ENCODE data around the gene GHR. TPM values are rescaled to one million over a fixed set of nuclear protein-coding genes. Genes with fewer than 3 reads are reported as not detected.
"Not testable (repeated sequence)": the region's sequence is repeated elsewhere in the genome, so short reads cannot be mapped to it uniquely, and the experiment has no call there.

The GHR gene
- total and polyA plus RNA-seq, 4 donors, result 2.9 to 17.1 (median 8.6) TPM

DNA sequence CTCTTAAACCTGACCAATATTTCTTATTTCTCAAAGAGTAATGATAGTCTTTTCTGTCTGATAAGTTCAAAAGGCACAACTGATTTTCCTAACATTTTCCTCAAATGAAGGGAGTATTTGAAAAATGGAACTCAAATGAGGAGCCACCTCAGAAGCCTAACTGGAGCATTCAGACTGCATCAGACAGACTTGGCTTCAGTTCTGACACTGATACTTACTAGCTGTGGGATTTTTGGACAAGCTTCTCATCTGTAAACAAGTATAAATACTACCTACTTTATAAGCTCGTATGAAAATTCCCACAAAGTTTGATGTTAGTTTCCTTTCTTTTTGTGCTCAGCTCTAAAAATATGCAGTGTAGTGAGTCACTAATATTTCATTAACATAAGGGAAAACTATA is 225.7 kb downstream of the GHR start:
- intact Hi-C loops (cut with DNase I), result no loop called here
- Histone ChIP-seq H3K36me3 (ENCODE audit: control insufficient read depth in 1 of 2, insufficient read depth in 2 of 2, low read length in 1 of 2) (no peaks in the 10 kb centered on the region), H3K4me3 (ENCODE audit: low read length in 2 of 2) (no peak overlapping the region), H3K27ac (ENCODE audit: low read depth in 1 of 2, low read length in 2 of 2) (no peak overlapping the region), H3K9me3 (ENCODE audit: control insufficient read depth, low read length) (no peaks in the 10 kb centered on the region), H3K4me1 (ENCODE audit: control insufficient read depth in 1 of 2, insufficient read depth in 2 of 2, low read length in 2 of 2) (no peaks in the 10 kb centered on the region), H3K27me3 (ENCODE audit: control insufficient read depth in 1 of 2, insufficient read depth in 2 of 2, low read length in 1 of 2) (no peaks in the 10 kb centered on the region)
- ATAC-seq (ENCODE audit: low FRiP score), result no peak
- 20 to 23% methylated on average over 1 of the region's 1 CpG for WGBS, 2 donors
- DNase-seq, result no peak

DNA sequence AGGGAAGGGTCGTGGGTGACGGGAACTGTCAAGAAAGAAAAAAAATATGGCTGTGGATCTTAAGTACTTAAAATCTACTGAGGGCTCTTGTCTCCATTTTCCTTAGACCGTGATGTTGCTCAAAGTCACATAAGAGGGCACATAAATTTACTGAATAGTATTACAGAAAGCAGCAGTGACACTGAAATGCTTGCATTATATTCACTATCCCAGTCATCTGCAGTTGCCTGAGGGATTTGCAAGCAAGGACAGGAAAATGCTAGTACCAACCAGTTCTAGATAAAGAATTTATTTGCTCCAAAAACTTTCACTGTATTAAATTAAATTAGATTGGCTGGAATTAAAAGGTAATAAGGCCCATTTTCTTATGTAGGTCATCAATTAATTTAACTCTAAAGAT is 226.8 kb downstream of the GHR start:
- Histone ChIP-seq H3K4me3 (ENCODE audit: low read length in 2 of 2) (no peak overlapping the region), H3K27ac (ENCODE audit: low read depth in 1 of 2, low read length in 2 of 2) (no peak overlapping the region), H3K36me3 (ENCODE audit: control insufficient read depth in 1 of 2, insufficient read depth in 2 of 2, low read length in 1 of 2) (no peaks in the 10 kb centered on the region), H3K9me3 (ENCODE audit: control insufficient read depth, low read length) (no peaks in the 10 kb centered on the region), H3K4me1 (ENCODE audit: control insufficient read depth in 1 of 2, insufficient read depth in 2 of 2, low read length in 2 of 2) (peaks cover 0 to 3% of the 10 kb centered on the region in 2 donors), H3K27me3 (ENCODE audit: control insufficient read depth in 1 of 2, insufficient read depth in 2 of 2, low read length in 1 of 2) (no peaks in the 10 kb centered on the region)
- WGBS, 2 donors, result 94% methylated on average over 3 of the region's 3 CpGs
- ATAC-seq (ENCODE audit: low FRiP score) (no peak), DNase-seq (no peak)
- intact Hi-C loops (cut with DNase I), result no loop called here

DNA sequence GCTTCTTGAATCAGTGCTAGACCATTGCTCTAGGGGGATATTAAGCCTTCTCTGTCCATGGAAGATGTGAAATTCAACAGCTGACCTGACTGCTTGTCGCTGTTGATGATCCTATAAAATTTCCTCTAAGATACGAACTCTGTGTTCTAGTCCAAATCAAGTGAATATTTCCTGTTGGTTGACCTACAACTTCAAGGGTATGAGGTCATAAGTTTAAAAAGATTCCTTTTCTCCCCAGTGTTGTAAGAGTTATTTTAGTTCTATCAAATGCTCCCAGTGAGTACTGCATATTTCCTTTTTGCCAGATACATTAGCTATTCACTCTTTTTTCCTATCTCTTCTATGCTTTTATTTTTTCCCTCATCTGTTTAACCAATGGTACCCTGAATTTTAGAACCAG is 230.5 kb downstream of the GHR start:
- ATAC-seq (ENCODE audit: low FRiP score) (no peak), DNase-seq (no peak)
- Histone ChIP-seq H3K27ac (ENCODE audit: low read depth in 1 of 2, low read length in 2 of 2) (no peak overlapping the region), H3K36me3 (ENCODE audit: control insufficient read depth in 1 of 2, insufficient read depth in 2 of 2, low read length in 1 of 2) (no peaks in the 10 kb centered on the region), H3K4me3 (ENCODE audit: low read length in 2 of 2) (no peak overlapping the region), H3K4me1 (ENCODE audit: control insufficient read depth in 1 of 2, insufficient read depth in 2 of 2, low read length in 2 of 2) (peaks cover 0 to 3% of the 10 kb centered on the region in 2 donors), H3K9me3 (ENCODE audit: control insufficient read depth, low read length) (no peaks in the 10 kb centered on the region), H3K27me3 (ENCODE audit: control insufficient read depth in 1 of 2, insufficient read depth in 2 of 2, low read length in 1 of 2) (no peaks in the 10 kb centered on the region)
- 68 to 76% methylated on average over 2 of the region's 2 CpGs for WGBS, 2 donors
- intact Hi-C loops (cut with DNase I), result no loop called here

DNA sequence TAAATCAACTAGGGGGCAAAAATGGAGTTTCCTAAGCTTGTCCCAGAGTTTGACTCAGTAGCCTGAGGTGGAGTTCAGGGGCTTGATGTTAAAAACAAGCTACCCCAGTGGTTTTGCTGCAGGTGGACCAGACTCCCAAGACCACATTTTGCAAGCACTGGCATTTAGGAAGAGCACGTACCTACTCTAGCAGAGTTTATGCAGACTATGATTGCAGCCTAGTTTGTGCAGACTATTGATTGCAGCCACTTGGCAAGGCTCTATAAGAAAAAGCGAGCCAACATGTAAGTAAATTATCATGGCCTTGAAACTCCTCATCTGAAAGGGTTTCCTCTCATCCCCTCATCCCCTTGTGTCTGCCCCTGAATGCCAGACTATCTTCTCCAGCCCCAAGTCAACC is 231.4 kb downstream of the GHR start:
- DNase-seq, result no peak
- ATAC-seq (ENCODE audit: low FRiP score), result no peak
- Histone ChIP-seq H3K27me3 (ENCODE audit: control insufficient read depth in 1 of 2, insufficient read depth in 2 of 2, low read length in 1 of 2) (no peaks in the 10 kb centered on the region), H3K9me3 (ENCODE audit: control insufficient read depth, low read length) (no peaks in the 10 kb centered on the region), H3K4me1 (ENCODE audit: control insufficient read depth in 1 of 2, insufficient read depth in 2 of 2, low read length in 2 of 2) (peaks cover 0 to 3% of the 10 kb centered on the region in 2 donors), H3K27ac (ENCODE audit: low read depth in 1 of 2, low read length in 2 of 2) (no peak overlapping the region), H3K4me3 (ENCODE audit: low read length in 2 of 2) (no peak overlapping the region), H3K36me3 (ENCODE audit: control insufficient read depth in 1 of 2, insufficient read depth in 2 of 2, low read length in 1 of 2) (no peaks in the 10 kb centered on the region)
- 95 to 98% methylated on average over 2 of the region's 2 CpGs for WGBS, 2 donors
- intact Hi-C loops (cut with DNase I), result loop anchor here in 1 of 2 donors (5.0 kb wide), 1 partner anchor 232 kb away; the partner anchor contains the start of gene GHR

DNA sequence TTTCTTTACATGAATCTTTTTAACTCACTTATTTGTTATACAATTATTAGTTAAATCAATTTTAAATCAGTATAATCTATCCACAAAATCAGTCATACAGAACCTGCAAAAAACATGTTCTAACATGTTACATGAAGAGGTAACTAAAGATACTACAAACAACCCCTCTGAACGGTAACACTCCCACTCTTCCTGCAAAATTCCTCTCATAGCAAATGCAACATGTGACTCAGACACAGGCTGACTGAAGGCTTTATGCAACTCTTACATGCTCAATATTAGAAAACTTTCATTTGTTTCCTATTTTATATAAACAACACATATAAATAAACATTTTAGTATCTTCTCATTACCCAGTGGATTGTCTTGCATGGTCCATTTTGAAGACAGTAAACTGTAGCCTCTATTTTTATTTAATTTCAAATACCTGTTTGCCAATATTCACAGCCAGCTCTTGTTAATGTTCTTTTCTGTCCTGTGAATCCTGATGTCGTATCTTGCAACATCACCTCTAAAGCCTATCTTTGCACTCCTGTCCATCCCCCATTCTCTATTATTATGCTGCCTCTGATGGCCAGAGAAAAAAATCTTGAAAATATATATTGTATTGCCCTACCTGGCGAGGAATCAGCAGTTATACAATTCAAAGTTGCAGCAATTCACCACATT is 232.9 kb downstream of the GHR start:
- 52 to 54% methylated on average over 3 of the region's 3 CpGs for WGBS, 2 donors
- no peak for ATAC-seq (ENCODE audit: low FRiP score)

DNA sequence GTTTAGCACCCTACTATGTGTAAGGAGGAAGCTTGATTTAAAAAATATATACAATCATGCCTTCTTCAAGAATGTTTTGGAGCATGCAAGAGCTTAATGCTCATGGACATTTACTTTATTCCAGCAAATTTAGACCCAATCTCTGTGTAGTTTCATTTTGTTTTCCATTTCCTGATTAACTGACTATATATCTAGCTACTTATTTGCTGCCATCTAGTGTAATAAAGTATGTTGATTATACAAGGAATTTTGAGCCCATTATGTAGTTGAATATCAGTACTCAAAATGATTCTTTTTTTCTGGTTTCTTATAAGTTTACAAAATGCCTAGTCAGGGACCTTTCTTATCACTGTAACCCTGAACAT is 233.4 kb downstream of the GHR start:
- DNase-seq (no peak), ATAC-seq (ENCODE audit: low FRiP score) (peak; percentile 62)
- Histone ChIP-seq H3K27me3 (ENCODE audit: control insufficient read depth in 1 of 2, insufficient read depth in 2 of 2, low read length in 1 of 2) (no peaks in the 10 kb centered on the region), H3K4me1 (ENCODE audit: control insufficient read depth in 1 of 2, insufficient read depth in 2 of 2, low read length in 2 of 2) (peaks cover 0 to 3% of the 10 kb centered on the region in 2 donors), H3K27ac (ENCODE audit: low read depth in 1 of 2, low read length in 2 of 2) (no peak overlapping the region), H3K4me3 (ENCODE audit: low read length in 2 of 2) (no peak overlapping the region), H3K36me3 (ENCODE audit: control insufficient read depth in 1 of 2, insufficient read depth in 2 of 2, low read length in 1 of 2) (no peaks in the 10 kb centered on the region), H3K9me3 (ENCODE audit: control insufficient read depth, low read length) (no peaks in the 10 kb centered on the region)
- intact Hi-C loops (cut with DNase I), result loop anchor here in 1 of 2 donors (5.0 kb wide), 1 partner anchor 234 kb away; the partner anchor contains the start of gene GHR

More for the DNA sequence above, 232.9 kb downstream of the GHR start:
- H3K4me3 ChIP-seq (ENCODE audit: low read length in 2 of 2), result no peak overlapping the region
- H3K27me3 ChIP-seq (ENCODE audit: control insufficient read depth in 1 of 2, insufficient read depth in 2 of 2, low read length in 1 of 2), result no peaks in the 10 kb centered on the region
- H3K9me3 ChIP-seq (ENCODE audit: control insufficient read depth, low read length), result no peaks in the 10 kb centered on the region
- no peak for DNase-seq
- intact Hi-C loops (cut with DNase I), result loop anchor here in 1 of 2 donors (5.0 kb wide), 1 partner anchor 234 kb away; the partner anchor contains the start of gene GHR
- no peaks in the 10 kb centered on the region for H3K36me3 ChIP-seq (ENCODE audit: control insufficient read depth in 1 of 2, insufficient read depth in 2 of 2, low read length in 1 of 2)
- H3K4me1 ChIP-seq (ENCODE audit: control insufficient read depth in 1 of 2, insufficient read depth in 2 of 2, low read length in 2 of 2), result peaks cover 0 to 3% of the 10 kb centered on the region in 2 donors
- no peak overlapping the region for H3K27ac ChIP-seq (ENCODE audit: low read depth in 1 of 2, low read length in 2 of 2)

DNA sequence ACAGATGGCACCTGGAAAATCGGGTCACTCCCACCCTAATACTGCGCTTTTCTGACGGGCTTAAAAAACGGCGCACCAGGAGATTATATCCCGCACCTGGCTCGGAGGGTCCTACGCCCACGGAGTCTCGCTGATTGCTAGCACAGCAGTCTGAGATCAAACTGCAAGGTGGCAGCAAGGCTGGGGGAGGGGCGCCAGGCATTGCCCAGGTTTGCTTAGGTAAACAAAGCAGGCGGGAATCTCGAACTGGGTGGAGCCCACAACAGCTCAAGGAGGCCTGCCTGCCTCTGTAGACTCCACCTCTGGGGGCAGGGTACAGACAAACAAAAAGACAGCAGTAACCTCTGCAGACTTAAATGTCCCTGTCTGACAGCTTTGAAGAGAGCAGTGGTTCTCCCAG is 236.6 kb downstream of the GHR start:
- H3K27me3 ChIP-seq (ENCODE audit: control insufficient read depth in 1 of 2, insufficient read depth in 2 of 2, low read length in 1 of 2); H3K4me3 ChIP-seq (ENCODE audit: low read length in 2 of 2); H3K9me3 ChIP-seq (ENCODE audit: control insufficient read depth, low read length); H3K36me3 ChIP-seq (ENCODE audit: control insufficient read depth in 1 of 2, insufficient read depth in 2 of 2, low read length in 1 of 2); H3K4me1 ChIP-seq (ENCODE audit: control insufficient read depth in 1 of 2, insufficient read depth in 2 of 2, low read length in 2 of 2); DNase-seq; ATAC-seq (ENCODE audit: low FRiP score); H3K27ac ChIP-seq (ENCODE audit: low read depth in 1 of 2, low read length in 2 of 2): not testable (repeated sequence)
- intact Hi-C loops (cut with DNase I), result loop anchor here in 1 of 2 donors (5.0 kb wide), 1 partner anchor 238 kb away; the partner anchor contains the start of gene GHR
- 90 to 99% methylated on average over 4 to 9 of the region's 13 CpGs for WGBS, 2 donors

DNA sequence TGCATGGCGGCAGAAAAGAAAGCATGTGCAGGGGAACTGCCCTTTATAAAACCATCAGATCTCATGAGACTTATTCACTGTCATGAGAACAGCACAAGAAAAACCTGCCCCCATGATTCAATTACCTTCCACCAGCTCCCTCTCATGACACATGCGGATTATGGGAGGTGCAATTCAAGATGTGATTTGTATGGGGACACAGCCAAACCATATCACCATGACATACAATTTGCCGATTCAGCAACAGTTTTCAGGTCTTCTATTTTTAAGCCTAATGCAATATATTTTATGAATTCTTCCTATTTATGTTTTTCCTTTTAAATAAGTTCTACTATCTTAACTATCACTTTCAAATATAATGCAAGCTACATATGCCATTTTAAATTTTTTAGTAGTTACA is 242.6 kb downstream of the GHR start:
- Histone ChIP-seq H3K27ac (ENCODE audit: low read depth in 1 of 2, low read length in 2 of 2) (no peak overlapping the region), H3K36me3 (ENCODE audit: control insufficient read depth in 1 of 2, insufficient read depth in 2 of 2, low read length in 1 of 2) (no peaks in the 10 kb centered on the region)

DNA sequence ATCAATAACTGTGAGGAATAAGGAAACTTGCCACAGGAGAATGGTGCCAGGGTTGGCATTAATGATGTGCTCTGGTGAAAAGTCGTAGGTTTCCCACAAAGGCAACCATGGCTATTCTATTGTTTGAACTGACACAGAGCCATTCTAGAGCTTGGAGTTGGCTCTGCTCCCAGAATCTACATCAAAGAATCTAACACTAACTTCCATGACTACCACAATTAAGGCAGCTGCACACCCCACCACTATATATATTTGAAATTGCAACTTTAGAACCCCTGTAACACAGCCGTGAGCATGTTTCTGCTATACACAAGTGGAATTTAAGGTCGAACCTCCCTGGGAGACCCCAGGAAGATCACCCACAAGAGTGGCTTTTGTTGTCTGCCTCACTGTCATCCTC is 243.6 kb downstream of the GHR start:
- ATAC-seq (ENCODE audit: low FRiP score) (no peak), DNase-seq (no peak)
- Histone ChIP-seq H3K4me3 (ENCODE audit: low read length in 2 of 2) (no peak overlapping the region), H3K36me3 (ENCODE audit: control insufficient read depth in 1 of 2, insufficient read depth in 2 of 2, low read length in 1 of 2) (no peaks in the 10 kb centered on the region), H3K4me1 (ENCODE audit: control insufficient read depth in 1 of 2, insufficient read depth in 2 of 2, low read length in 2 of 2) (no peaks in the 10 kb centered on the region), H3K27me3 (ENCODE audit: control insufficient read depth in 1 of 2, insufficient read depth in 2 of 2, low read length in 1 of 2) (no peaks in the 10 kb centered on the region), H3K9me3 (ENCODE audit: control insufficient read depth, low read length) (no peaks in the 10 kb centered on the region), H3K27ac (ENCODE audit: low read depth in 1 of 2, low read length in 2 of 2) (no peak overlapping the region)
- WGBS, 2 donors, result 56 to 72% methylated on average over 3 of the region's 3 CpGs
- intact Hi-C loops (cut with DNase I), result no loop called here

More for the DNA sequence above, 242.6 kb downstream of the GHR start:
- ATAC-seq (ENCODE audit: low FRiP score) (no peak), DNase-seq (no peak)
- intact Hi-C loops (cut with DNase I), result no loop called here
- Histone ChIP-seq H3K4me3 (ENCODE audit: low read length in 2 of 2) (no peak overlapping the region), H3K27me3 (ENCODE audit: control insufficient read depth in 1 of 2, insufficient read depth in 2 of 2, low read length in 1 of 2) (no peaks in the 10 kb centered on the region), H3K4me1 (ENCODE audit: control insufficient read depth in 1 of 2, insufficient read depth in 2 of 2, low read length in 2 of 2) (no peaks in the 10 kb centered on the region), H3K9me3 (ENCODE audit: control insufficient read depth, low read length) (no peaks in the 10 kb centered on the region)
- 90 to 97% methylated on average over 3 of the region's 3 CpGs for WGBS, 2 donors
